Activated naive CD8-positive, alpha-beta T cell (primary cell): Measurements from ENCODE around the gene MMADHC.

Experiments used
- H3K27ac Mint-ChIP-seq: one replicate; pipeline ENCODE4 v1.8.0; 2021; ENCODE audit warnings: mixed read lengths
- H3K27me3 Mint-ChIP-seq: one replicate; pipeline ENCODE4 v1.8.0; 2021; ENCODE audit warnings: mixed read lengths
- H3K36me3 Mint-ChIP-seq: one replicate; pipeline ENCODE4 v1.8.0; 2021; ENCODE audit warnings: mixed read lengths
- H3K4me1 Mint-ChIP-seq: one replicate; pipeline ENCODE4 v1.8.0; 2021; ENCODE audit warnings: low read depth, mixed read lengths
- H3K4me3 Mint-ChIP-seq: one replicate; pipeline ENCODE4 v1.8.0; 2021; ENCODE audit warnings: mild to moderate bottlenecking, mixed read lengths
- H3K9me3 Mint-ChIP-seq: one replicate; pipeline ENCODE4 v1.8.0; 2021; ENCODE audit warnings: low read depth, mixed read lengths

MMADHC gene

GRCh38 chr2:149587220-149587949 lies at the start of gene MMADHC:
TSS of gene MMADHC (minus strand) at chr2:149587775. CDS start at chr2:149587097, 678 bp downstream.
- H3K27ac Mint-ChIP-seq, result peak within 1 kb of the TSS; percentile 99
- H3K4me1 Mint-ChIP-seq, result peaks cover 45% of the 10 kb centered on the region
- peaks cover 13% of the 10 kb centered on the region for H3K27me3 Mint-ChIP-seq
- H3K9me3 Mint-ChIP-seq, result no peaks in the 10 kb centered on the region
- H3K36me3 Mint-ChIP-seq, result peaks cover 15% of the 10 kb centered on the region
- peak within 1 kb of the TSS; percentile 98 for H3K4me3 Mint-ChIP-seq

- Mint-ChIP-seq H3K36me3 (no peaks in the 10 kb centered on the region), H3K4me1 (no peaks in the 10 kb centered on the region), H3K9me3 (no peaks in the 10 kb centered on the region), H3K27ac (no peak overlapping the region), H3K27me3 (peaks cover under 1% of the 10 kb centered on the region), H3K4me3 (no peak overlapping the region)
Measured at GRCh38 chr2:149634103-149634502, 46.5 kb upstream of the MMADHC start.

GRCh38 chr2:149630445-149630844 lies 42.9 kb upstream of the MMADHC start:
- Mint-ChIP-seq H3K27me3 (no peaks in the 10 kb centered on the region), H3K36me3 (no peaks in the 10 kb centered on the region), H3K27ac (no peak overlapping the region), H3K4me1 (no peaks in the 10 kb centered on the region), H3K4me3 (no peak overlapping the region), H3K9me3 (no peaks in the 10 kb centered on the region)

DNA sequence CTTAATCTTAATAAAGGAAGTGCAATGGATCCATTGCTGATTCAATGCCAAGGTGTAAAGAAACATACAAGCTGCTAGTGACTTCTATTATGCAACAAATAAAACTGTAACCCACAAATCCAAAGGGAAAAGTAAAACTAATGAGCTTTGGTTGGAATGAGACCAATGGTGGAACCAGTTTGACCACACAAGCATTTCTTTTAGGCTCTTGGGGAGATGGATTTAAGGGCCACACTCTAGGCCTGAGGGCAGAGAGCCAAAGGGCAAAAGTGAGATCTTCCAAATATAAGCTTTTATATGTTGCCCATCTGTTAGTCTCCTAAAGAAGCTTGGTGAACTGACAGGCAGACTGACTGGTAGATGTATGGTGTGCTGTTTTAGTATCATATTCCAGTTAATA lies 41.5 kb upstream of the MMADHC start:
- Mint-ChIP-seq H3K27ac (no peak overlapping the region), H3K36me3 (no peaks in the 10 kb centered on the region), H3K9me3 (no peaks in the 10 kb centered on the region), H3K4me3 (no peak overlapping the region), H3K27me3 (no peaks in the 10 kb centered on the region), H3K4me1 (no peaks in the 10 kb centered on the region)

DNA sequence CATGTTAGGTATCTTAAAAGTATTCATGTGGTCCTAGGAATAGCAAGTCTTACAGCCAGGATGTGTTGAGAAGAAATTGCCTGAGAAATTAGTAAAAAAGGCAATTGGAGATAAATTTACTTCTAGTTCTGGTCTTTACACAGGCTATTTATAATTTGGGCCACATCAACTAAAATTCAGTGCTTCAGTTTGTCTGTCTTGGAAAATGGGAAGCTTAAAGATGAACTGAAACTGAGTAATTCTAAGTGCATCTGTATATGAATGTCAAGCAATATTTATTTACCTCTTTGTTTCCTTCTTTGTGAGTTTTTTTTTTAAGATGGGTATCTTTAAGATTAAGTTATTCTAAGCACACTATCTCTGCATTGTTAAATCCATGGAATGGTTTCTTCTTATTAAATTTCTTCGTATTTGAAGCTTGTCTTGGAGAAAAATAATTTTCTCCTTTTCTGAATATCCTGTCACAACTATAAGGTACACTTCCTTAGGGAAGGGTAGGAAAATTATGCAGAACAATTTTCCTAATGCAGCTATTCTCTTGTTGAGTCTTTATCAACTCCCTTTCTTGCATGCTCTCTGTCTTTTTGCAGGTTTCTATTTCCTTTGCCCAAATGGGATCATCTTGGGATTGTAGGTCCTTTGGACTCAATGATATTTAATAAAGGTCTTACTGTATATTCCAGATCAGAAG lies 39.7 kb upstream of the MMADHC start:
- Mint-ChIP-seq H3K27me3 (peaks cover 2% of the 10 kb centered on the region), H3K4me1 (no peaks in the 10 kb centered on the region), H3K27ac (no peak overlapping the region), H3K9me3 (no peaks in the 10 kb centered on the region), H3K4me3 (no peak overlapping the region), H3K36me3 (no peaks in the 10 kb centered on the region)

GRCh38 chr2:149625671-149626070 lies 38.1 kb upstream of the MMADHC start:
- no peak overlapping the region for H3K4me3 Mint-ChIP-seq
- H3K9me3 Mint-ChIP-seq, result no peaks in the 10 kb centered on the region
- no peak overlapping the region for H3K27ac Mint-ChIP-seq
- no peaks in the 10 kb centered on the region for H3K36me3 Mint-ChIP-seq
- peaks cover 3% of the 10 kb centered on the region for H3K27me3 Mint-ChIP-seq
- H3K4me1 Mint-ChIP-seq, result no peaks in the 10 kb centered on the region

DNA sequence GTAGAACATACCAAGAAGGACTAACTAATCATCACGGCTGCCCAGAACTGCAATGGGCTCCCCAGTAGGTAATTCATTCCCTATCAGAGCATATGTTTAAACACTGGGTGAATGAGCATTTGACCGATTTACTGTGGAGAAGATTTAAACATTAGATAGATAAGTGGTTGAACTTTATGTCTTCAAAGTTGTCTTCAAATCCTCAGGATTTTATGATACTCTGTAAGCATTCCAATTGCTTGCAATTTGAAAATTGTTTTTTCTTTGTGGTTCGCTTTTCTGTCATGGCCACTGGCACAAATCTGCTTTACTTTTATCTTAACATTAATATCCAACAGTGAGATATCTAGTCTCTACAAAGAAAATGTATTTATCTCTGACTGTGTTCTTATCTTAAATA lies 37.7 kb upstream of the MMADHC start:
- H3K4me3 Mint-ChIP-seq, result no peak overlapping the region
- H3K36me3 Mint-ChIP-seq, result no peaks in the 10 kb centered on the region
- H3K27me3 Mint-ChIP-seq, result peaks cover 3% of the 10 kb centered on the region
- H3K9me3 Mint-ChIP-seq, result no peaks in the 10 kb centered on the region
- no peak overlapping the region for H3K27ac Mint-ChIP-seq
- no peaks in the 10 kb centered on the region for H3K4me1 Mint-ChIP-seq

GRCh38 chr2:149622343-149622742 lies 34.8 kb upstream of the MMADHC start:
- Mint-ChIP-seq H3K9me3 (no peaks in the 10 kb centered on the region), H3K4me3 (no peak overlapping the region), H3K4me1 (no peaks in the 10 kb centered on the region), H3K27me3 (peaks cover 3% of the 10 kb centered on the region), H3K27ac (no peak overlapping the region), H3K36me3 (no peaks in the 10 kb centered on the region)

DNA sequence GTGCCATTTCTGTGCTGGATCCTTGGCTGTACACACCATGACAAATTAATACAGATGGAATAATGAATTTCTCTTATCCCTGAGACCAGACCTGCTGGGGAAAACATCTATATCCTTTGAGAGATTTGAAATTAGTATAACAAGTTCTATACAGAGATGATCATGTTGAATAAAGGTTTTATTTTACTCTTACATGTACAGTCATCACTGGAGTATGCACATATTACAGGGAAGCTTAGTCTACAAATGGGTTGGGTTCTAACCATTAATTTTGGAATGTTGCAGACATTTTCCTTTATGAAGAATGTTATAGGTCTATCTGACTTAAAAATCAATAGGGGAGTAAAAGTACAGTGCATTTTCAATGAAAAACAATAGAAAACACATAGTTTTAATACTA lies 29.9 kb upstream of the MMADHC start:
- Mint-ChIP-seq H3K4me3 (no peak overlapping the region), H3K27ac (no peak overlapping the region), H3K27me3 (peaks cover 3% of the 10 kb centered on the region), H3K9me3 (no peaks in the 10 kb centered on the region), H3K4me1 (no peaks in the 10 kb centered on the region), H3K36me3 (no peaks in the 10 kb centered on the region)

GRCh38 chr2:149616681-149617456 lies 29.3 kb upstream of the MMADHC start:
- H3K27me3 Mint-ChIP-seq, result peaks cover 3% of the 10 kb centered on the region
- H3K36me3 Mint-ChIP-seq, result no peaks in the 10 kb centered on the region
- no peak overlapping the region for H3K4me3 Mint-ChIP-seq
- H3K4me1 Mint-ChIP-seq, result no peaks in the 10 kb centered on the region
- no peaks in the 10 kb centered on the region for H3K9me3 Mint-ChIP-seq
- no peak overlapping the region for H3K27ac Mint-ChIP-seq

- no peak overlapping the region for H3K4me3 Mint-ChIP-seq
Measured at GRCh38 chr2:149613704-149614103, 26.1 kb upstream of the MMADHC start.

DNA sequence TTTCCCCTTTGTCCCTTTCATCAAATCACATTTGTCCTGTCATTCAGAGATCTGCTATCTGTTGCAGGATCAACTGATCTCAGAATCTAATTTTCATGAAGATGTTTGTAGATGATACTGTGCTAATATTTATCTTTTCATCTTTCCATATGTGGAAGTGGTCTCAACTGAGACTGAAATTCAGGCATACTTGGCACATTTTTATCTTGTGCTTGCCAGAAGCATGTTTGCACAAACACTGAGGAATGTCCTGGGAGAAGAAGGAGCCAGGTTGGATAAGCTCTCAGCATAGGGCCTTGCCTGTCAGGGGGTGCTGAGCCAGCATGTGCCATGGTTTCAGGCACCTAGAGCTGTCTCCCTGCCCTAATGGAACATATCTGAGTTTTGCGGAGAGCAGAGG lies 24.5 kb upstream of the MMADHC start:
- Mint-ChIP-seq H3K4me3 (no peak overlapping the region), H3K9me3 (no peaks in the 10 kb centered on the region), H3K27me3 (peaks cover 3% of the 10 kb centered on the region), H3K27ac (no peak overlapping the region), H3K4me1 (no peaks in the 10 kb centered on the region), H3K36me3 (no peaks in the 10 kb centered on the region)

More at GRCh38 chr2:149613704-149614103, 26.1 kb upstream of the MMADHC start:
- H3K27me3 Mint-ChIP-seq, result peaks cover 3% of the 10 kb centered on the region
- H3K9me3 Mint-ChIP-seq, result no peaks in the 10 kb centered on the region
- no peaks in the 10 kb centered on the region for H3K36me3 Mint-ChIP-seq
- no peak overlapping the region for H3K27ac Mint-ChIP-seq
- no peaks in the 10 kb centered on the region for H3K4me1 Mint-ChIP-seq

- H3K36me3 Mint-ChIP-seq, result no peaks in the 10 kb centered on the region
- H3K27me3 Mint-ChIP-seq, result peaks cover 2% of the 10 kb centered on the region
- H3K27ac Mint-ChIP-seq, result no peak overlapping the region
- no peaks in the 10 kb centered on the region for H3K9me3 Mint-ChIP-seq
- H3K4me1 Mint-ChIP-seq, result no peaks in the 10 kb centered on the region
- H3K4me3 Mint-ChIP-seq, result no peak overlapping the region
Measured at GRCh38 chr2:149611100-149611820, 23.7 kb upstream of the MMADHC start.

DNA sequence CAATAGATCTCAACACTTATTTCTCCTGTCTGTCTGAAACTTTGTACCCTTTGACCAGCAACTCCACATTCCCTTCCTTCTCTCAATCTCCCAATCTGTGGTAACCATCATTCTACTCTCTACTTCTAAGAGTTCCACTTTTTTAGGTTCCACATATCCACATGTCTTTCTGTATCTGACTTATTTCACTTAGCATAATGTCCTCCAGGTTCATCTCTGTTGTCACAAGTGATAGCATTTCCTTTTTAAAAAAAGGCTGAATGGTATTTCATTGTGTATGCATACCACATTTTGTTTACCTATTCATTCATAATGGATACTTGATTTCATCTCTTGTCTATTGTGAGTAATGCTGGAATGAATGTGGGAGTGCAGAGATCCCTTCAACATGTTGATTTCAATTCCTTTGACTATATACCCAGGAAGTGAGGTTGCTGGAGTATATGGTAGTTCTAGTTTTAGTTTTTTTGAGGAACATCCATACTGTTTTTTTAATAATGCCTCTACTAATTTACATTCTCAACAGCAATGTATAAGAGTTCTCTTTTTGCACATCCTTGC lies 18.8 kb upstream of the MMADHC start:
- Mint-ChIP-seq H3K27me3 (peaks cover 2% of the 10 kb centered on the region), H3K9me3 (no peaks in the 10 kb centered on the region), H3K4me1 (peaks cover 7% of the 10 kb centered on the region), H3K27ac (no peak overlapping the region), H3K36me3 (no peaks in the 10 kb centered on the region), H3K4me3 (no peak overlapping the region)
